Bronchial epithelial cell (primary cell): ENCODE measurements around the gene NUDT14. TPM values are rescaled to one million over a fixed set of nuclear protein-coding genes. Genes with fewer than 3 reads are reported as not detected.

Experiments used
- DNase-seq: peaks from one replicate; pipeline ENCODE4 v3.0.0-alpha.2; 2010; ENCODE audit warnings: low read depth
- FAIRE-seq: peaks from 2 replicates; lab custom pipeline; 2011; peaks lifted over from hg19 to GRCh38; lab: Jason Lieb, UNC
- H3K27me3 ChIP-seq: 2 replicates; pipeline ENCODE4 v1.5.1; 2011; ENCODE audit warnings: low read length; ENCODE audit not compliant: control insufficient read depth, insufficient read depth
- H3K36me3 ChIP-seq: 2 replicates; pipeline ENCODE4 v1.5.1; 2011; ENCODE audit warnings: low read length; ENCODE audit not compliant: control insufficient read depth, insufficient read depth
- H3K4me3 ChIP-seq: 2 replicates; pipeline ENCODE4 v1.5.1; 2011; ENCODE audit warnings: mild to moderate bottlenecking, low read depth, low read length, control low read depth
- CTCF ChIP-seq: IDR thresholded peaks from 2 replicates; pipeline ENCODE4 v1.5.1; 2011; ENCODE audit warnings: mild to moderate bottlenecking, moderate library complexity, low read length, control low read depth, inconsistent platforms; ENCODE audit not compliant: insufficient read depth, severe bottlenecking
- total RNA-seq: library from RNA; depleted of rRNA; stranded (reverse); fragments of >200 nt; gene quantifications from 2 replicates; pipeline ENCODE4 v1.2.1, GENCODE V29; 2014

Gene NUDT14
- total RNA-seq, 1 donor from 2014 or later, result 31.9 TPM

DNA sequence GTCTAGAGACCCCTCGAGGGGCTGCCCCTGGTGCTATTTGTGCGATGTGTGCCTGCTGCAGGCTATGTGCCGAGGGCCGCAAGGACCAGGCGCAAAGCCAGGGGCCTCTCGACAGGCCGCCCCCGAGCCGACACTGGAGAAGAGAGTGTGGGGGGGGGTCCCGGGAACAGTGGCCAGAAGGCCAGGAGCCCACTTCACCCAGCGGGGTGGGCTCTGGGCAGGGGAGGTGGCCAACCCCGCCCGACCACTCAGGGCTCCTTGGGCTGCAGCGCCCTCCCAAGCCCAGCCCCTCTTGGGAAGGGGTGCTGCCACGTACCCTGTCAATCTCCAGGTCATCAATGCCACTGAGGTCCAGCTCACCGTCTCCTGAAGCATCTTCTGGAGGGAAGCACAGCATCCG, 38.6 kb upstream of the NUDT14 start:
- H3K27me3 ChIP-seq, result no peaks in the 10 kb centered on the region
- no peak for TF ChIP-seq CTCF
- FAIRE-seq, result no peak
- peaks cover 19% of the 10 kb centered on the region for H3K36me3 ChIP-seq
- DNase-seq, result no peak
- no peak overlapping the region for H3K4me3 ChIP-seq

DNA sequence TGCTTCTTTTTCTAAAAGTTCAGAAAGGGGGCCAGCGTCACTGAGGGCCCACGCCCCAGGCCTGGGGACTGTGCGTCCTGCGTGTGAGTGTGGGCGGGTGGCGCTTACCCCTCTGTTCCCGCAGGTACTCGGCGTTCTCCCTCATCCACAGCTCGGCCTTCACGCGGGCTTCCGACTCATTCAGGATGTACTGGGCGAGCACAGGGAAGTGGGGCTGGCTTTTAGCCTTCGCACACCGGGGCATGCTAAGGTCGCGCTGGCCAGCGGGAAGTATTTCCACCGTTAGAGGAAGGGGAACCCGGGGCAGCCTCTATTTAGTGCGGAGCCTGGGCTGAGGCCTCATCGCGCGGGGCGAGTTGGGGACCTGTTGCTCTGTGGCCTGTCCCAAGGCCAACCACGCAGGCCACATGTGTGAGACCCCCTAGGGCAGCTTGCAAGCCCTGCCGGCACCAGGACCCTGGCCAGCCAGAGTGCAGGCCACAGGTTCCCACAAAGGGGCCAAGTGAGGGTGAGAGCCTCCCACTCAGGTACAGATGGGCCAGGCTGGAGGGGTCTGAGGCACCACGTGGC, 38.0 kb upstream of the NUDT14 start:
- TF ChIP-seq CTCF, result no peak
- no peak overlapping the region for H3K4me3 ChIP-seq
- no peaks in the 10 kb centered on the region for H3K27me3 ChIP-seq
- FAIRE-seq (no peak), DNase-seq (no peak)
- peaks cover 21% of the 10 kb centered on the region for H3K36me3 ChIP-seq

DNA sequence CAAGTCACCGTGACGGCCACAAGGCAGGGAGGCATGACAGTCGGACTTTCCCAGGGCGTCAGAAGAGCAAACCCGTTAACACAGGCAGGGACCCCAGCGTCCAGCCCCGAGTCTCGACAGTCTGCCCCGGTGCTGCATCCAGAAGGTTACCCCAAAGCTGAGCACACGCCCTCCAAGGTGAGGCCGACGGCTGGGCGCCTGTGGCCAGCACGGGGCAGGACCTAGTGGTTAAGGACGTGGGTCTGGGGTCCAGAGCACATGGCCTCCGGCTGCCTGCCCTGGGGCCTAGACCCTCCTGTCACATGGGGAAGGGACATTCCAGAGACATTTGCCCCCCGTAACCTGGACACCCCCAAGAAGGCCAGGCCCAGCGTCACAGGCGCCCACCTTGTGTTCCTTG, 37.5 kb upstream of the NUDT14 start:
- DNase-seq (no peak), FAIRE-seq (no peak)
- Histone ChIP-seq H3K4me3 (no peak overlapping the region), H3K27me3 (no peaks in the 10 kb centered on the region), H3K36me3 (peaks cover 21% of the 10 kb centered on the region)
- TF ChIP-seq CTCF, result no peak

DNA sequence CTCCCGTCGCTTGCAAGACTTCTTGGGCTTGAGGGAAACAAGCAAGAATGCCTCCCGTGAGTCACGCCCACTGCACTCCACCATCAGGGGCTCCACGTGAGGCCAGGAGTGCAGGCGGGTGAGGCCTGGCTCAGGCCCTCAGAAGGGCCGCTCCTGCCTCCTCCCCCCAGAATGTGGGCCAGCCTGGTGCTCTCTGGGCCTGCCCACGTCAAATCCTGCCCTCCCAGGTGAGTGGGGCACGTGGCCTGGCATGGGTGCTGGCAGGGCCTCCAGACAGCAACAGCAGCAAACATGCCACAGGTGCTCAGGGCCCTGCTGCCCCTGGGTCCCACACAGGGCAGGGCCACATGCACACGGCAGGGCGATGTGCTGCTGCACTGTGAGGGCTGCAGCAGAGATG, 36.7 kb upstream of the NUDT14 start:
- DNase-seq (no peak), FAIRE-seq (no peak)
- no peak for TF ChIP-seq CTCF
- H3K36me3 ChIP-seq, result peaks cover 21% of the 10 kb centered on the region
- no peak overlapping the region for H3K4me3 ChIP-seq
- H3K27me3 ChIP-seq, result no peaks in the 10 kb centered on the region

DNA sequence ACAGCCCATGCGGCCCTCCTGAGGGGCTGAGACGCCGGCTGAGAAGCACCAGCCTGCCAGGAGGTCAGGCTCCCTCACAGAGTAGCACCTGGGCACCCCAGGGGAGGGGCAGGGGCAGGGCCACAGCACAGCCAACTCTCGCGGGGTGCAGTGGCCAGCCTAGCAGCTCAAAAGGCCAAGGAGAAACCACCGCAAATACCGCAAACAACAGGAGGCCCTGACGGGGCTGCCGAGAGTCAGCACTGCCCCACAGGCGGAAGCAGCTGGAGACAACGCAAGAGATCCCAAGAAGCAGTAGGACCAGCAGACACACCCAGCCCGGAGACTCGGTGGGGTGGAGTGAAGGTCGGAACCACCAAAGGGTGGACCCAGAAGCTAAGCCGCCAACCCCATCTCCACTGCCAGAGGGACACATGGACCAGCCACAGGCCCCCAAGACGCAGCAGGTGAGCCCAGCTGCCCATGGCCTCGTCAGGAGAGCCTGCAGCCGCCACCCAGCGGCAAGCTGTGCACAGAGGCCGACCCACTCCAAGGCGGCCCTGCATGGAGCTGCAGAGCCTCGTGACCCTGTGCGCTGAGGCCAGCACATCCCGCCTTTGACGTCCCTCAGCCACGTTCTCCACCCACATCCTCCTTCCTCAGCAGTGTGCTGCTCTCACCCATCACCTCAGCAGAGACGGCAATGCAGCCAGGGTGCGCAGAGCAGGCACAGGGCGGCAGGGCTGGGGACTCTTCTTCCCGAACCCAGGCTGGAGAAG, 35.6 kb upstream of the NUDT14 start:
- peaks cover 20% of the 10 kb centered on the region for H3K36me3 ChIP-seq
- H3K4me3 ChIP-seq, result no peak overlapping the region
- DNase-seq (no peak), FAIRE-seq (no peak)
- H3K27me3 ChIP-seq, result no peaks in the 10 kb centered on the region
- no peak for TF ChIP-seq CTCF
